ENCODE measurements around the gene EEF1E1. TPM values are rescaled to one million over a fixed set of nuclear protein-coding genes. Genes with fewer than 3 reads are reported as not detected.
A peak's percentile ranks its signal among the peaks of the same experiment; 100 is the strongest.
"Not testable (repeated sequence)": the region's sequence is repeated elsewhere in the genome, so short reads cannot be mapped to it uniquely, and the experiment has no call there.

EEF1E1 gene
- polyA plus RNA-seq, 2 of the 4 experiments (the other 2 are of a cell fraction), result 119 to 122 TPM

GRCh38 chr6:8047541-8048292 is 54.6 kb downstream of the EEF1E1 start:
- peak in 1 of 2 experiments; percentile 23 for DNase-seq (ENCODE audit: low read depth in 1 of 2, low spot score in 1 of 2)
- H3K9me3 ChIP-seq, result no peaks in the 10 kb centered on the region
- H3K27ac ChIP-seq, result peak overlapping the region in 1 of 2 experiments; percentile 39; a peak in 2 of 6 replicates
- peak overlapping the region; percentile 48 for H3K4me2 ChIP-seq
- TF ChIP-seq PHF8 (IDR thresholded peaks at IDR 0.05; ENCODE audit: borderline replicate concordance, low read depth), result no peak
- no peak; the same call in 1 of the 2 replicates for TF ChIP-seq FOSL2 (IDR thresholded peaks at IDR 0.05)
- TF ChIP-seq FOSL2 (CRISPR knock-in tag; IDR thresholded peaks at IDR 0.05), result peak; percentile 54
- ATAC-seq, result peak; percentile 53 to 59; a peak in 4 of 6 replicates
- 11% methylated on average over 3 of the region's 3 CpGs for WGBS (ENCODE audit: missing lambda C conversion rate)
- H3K4me3 ChIP-seq, result no peak overlapping the region
- ChIA-PET CTCF (interaction anchor here (0.6 kb wide), 1 partner anchor 10 kb away, joined by 3 read pairs; no protein-coding TSS in a partner anchor), POLR2A (no interaction called here)
- peaks cover 14% of the 10 kb centered on the region for H3K4me1 ChIP-seq
- FAIRE-seq, result no peak

GRCh38 chr6:8045769-8046168 is 56.6 kb downstream of the EEF1E1 start:
- CTCF ChIA-PET, result interaction anchor here (0.7 to 1.4 kb wide), 2 partner anchors 40 to 316 kb away, joined by 3 to 4 read pairs; no protein-coding TSS in a partner anchor
- H3K4me1 ChIP-seq, result peaks cover 14% of the 10 kb centered on the region
- H3K4me3 ChIP-seq; POLR2A ChIA-PET; ATAC-seq; H3K27ac ChIP-seq; H3K4me2 ChIP-seq; H3K9me3 ChIP-seq; FAIRE-seq; DNase-seq (ENCODE audit: low read depth in 1 of 2, low spot score in 1 of 2): not testable (repeated sequence)
- WGBS (ENCODE audit: missing lambda C conversion rate), result 89% methylated on average over 4 of the region's 4 CpGs

GRCh38 chr6:8043221-8043620 is 59.1 kb downstream of the EEF1E1 start:
- no peak for DNase-seq (ENCODE audit: low read depth in 1 of 2, low spot score in 1 of 2)
- Histone ChIP-seq H3K4me1 (peaks cover 12% of the 10 kb centered on the region), H3K9me3 (no peaks in the 10 kb centered on the region), H3K27ac (no peak overlapping the region), H3K4me2 (no peak overlapping the region), H3K4me3 (no peak overlapping the region)
- ChIA-PET CTCF (no interaction called here), POLR2A (no interaction called here)
- 83% methylated on average over 3 of the region's 3 CpGs for WGBS (ENCODE audit: missing lambda C conversion rate)
- no peak for ATAC-seq
- TF ChIP-seq ZFP36 (IDR thresholded peaks at IDR 0.05; ENCODE audit: borderline replicate concordance, partially characterized antibody), result no peak
- TF ChIP-seq USF2 (IDR thresholded peaks at IDR 0.05), result no peak
- no peak for TF ChIP-seq NFE2L2 (conservative IDR thresholded peaks at IDR 0.05; ENCODE audit: low read length)
- no peak for TF ChIP-seq REST (IDR thresholded peaks at IDR 0.05)
- no peak for TF ChIP-seq RAD21 (conservative IDR thresholded peaks at IDR 0.05 in 1 of 2, IDR thresholded peaks at IDR 0.05 in 1 of 2)
- TF ChIP-seq BCL3 (IDR thresholded peaks at IDR 0.05), result no peak
- TF ChIP-seq KDM5A (IDR thresholded peaks at IDR 0.05), result no peak
- TF ChIP-seq MAX (IDR thresholded peaks at IDR 0.05), result no peak
- no peak for TF ChIP-seq JUNB (IDR thresholded peaks at IDR 0.05)
- no peak for TF ChIP-seq ATOH8 (CRISPR knock-in tag; IDR thresholded peaks at IDR 0.05; ENCODE audit: low read depth)
- no peak for TF ChIP-seq NPAS2 (CRISPR knock-in tag; IDR thresholded peaks at IDR 0.05; ENCODE audit: borderline replicate concordance)
- TF ChIP-seq HOXB5 (CRISPR knock-in tag; IDR thresholded peaks at IDR 0.05), result no peak
- TF ChIP-seq ZSCAN20 (CRISPR knock-in tag; IDR thresholded peaks at IDR 0.05), result no peak
- TF ChIP-seq RCOR1 (IDR thresholded peaks at IDR 0.05; ENCODE audit: low read depth, low read length), result no peak
- no peak for TF ChIP-seq CHD2 (IDR thresholded peaks at IDR 0.05; ENCODE audit: low read length, partially characterized antibody)
- no peak for TF ChIP-seq NR3C1 (IDR thresholded peaks at IDR 0.05)
- no peak for TF ChIP-seq MYC (IDR thresholded peaks at IDR 0.05; ENCODE audit: borderline replicate concordance, low read length)
- no peak for TF ChIP-seq ZNF302 (CRISPR knock-in tag; IDR thresholded peaks at IDR 0.05)
- TF ChIP-seq CBX2 (IDR thresholded peaks at IDR 0.05; ENCODE audit: borderline replicate concordance, low read depth), result no peak
- TF ChIP-seq CEBPB (IDR thresholded peaks at IDR 0.05), result no peak
- FAIRE-seq, result no peak

Data from A549 (cell line).